ENCODE measurements around the gene MTA3.
"Not testable (repeated sequence)": the region's sequence is repeated elsewhere in the genome, so short reads cannot be mapped to it uniquely, and the experiment has no call there.

MTA3 gene

GRCh38 chr2:42639340-42640077, 71.1 kb downstream of the MTA3 start:
- DNase-seq (ENCODE audit: extremely low read depth, low read depth): no peak
- TF ChIP-seq, protein P1, sequence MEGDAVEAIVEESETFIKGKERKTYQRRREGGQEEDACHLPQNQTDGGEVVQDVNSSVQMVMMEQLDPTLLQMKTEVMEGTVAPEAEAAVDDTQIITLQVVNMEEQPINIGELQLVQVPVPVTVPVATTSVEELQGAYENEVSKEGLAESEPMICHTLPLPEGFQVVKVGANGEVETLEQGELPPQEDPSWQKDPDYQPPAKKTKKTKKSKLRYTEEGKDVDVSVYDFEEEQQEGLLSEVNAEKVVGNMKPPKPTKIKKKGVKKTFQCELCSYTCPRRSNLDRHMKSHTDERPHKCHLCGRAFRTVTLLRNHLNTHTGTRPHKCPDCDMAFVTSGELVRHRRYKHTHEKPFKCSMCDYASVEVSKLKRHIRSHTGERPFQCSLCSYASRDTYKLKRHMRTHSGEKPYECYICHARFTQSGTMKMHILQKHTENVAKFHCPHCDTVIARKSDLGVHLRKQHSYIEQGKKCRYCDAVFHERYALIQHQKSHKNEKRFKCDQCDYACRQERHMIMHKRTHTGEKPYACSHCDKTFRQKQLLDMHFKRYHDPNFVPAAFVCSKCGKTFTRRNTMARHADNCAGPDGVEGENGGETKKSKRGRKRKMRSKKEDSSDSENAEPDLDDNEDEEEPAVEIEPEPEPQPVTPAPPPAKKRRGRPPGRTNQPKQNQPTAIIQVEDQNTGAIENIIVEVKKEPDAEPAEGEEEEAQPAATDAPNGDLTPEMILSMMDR (IDR thresholded peaks at IDR 0.05; ENCODE audit: low read depth, low read length): no peak

DNA sequence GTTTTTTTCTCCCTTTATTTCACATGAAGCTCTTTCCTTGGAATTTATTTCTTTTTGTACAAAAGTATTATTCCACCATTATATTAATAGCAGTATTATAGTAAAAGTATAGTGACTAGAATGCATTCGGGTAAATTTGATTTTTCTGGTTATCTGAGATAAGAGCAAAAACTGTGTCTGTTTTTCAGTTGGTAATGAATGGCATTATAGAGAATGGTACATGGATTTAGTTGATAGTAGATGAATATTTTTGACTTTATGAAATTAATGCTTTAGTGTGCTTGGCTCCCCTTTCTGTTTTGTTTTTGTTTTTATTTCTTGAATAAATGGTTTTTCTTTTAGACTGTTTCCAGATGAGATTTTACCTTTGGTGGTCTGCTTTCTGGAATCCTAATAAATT, 71.8 kb downstream of the MTA3 start:
- TF ChIP-seq, protein P1 (IDR thresholded peaks at IDR 0.05; ENCODE audit: low read depth, low read length): no peak
- no peak for DNase-seq (ENCODE audit: extremely low read depth, low read depth)

DNA sequence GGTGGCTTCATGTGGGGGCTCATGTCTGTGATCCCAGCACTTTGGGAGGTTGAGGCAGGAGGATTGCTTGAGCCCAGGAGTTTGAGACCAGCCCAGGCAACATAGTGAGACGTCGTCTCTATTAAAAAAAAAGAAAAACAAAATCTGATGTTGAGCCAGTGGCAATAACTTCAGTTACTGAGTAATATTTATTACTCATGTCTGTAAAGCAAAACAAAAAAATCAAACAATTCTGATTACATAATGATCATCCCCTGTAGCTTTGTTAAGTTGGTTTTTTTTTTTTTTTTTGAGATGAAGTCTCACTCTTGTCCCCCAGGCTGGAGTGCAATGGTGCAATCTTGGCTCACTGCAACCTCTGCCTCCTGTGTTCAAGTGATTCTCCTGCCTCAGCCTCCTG, 73.9 kb downstream of the MTA3 start:
- not testable (repeated sequence) for DNase-seq (ENCODE audit: extremely low read depth, low read depth)

DNA sequence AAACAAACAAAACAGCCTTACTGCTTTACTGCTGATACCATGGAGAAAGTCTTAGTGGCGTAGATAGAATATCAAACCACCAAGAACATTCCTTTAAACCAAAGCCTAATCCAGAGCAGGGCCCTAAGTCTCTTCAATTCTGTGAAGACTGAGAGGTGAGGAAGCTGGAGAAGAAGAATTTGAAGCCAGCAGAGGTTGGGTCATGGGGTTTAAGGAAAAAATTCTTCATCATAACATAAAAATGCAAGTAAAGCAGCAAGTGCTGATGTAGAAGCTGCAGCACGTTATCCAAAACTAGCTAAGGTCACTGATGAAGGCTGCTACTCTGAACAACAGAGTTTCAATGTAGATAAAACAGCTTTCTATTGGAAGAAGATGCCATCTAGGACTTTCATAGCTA, 77.1 kb downstream of the MTA3 start:
- TF ChIP-seq, protein P1 (IDR thresholded peaks at IDR 0.05; ENCODE audit: low read depth, low read length): no peak
- DNase-seq (ENCODE audit: extremely low read depth, low read depth): no peak

- DNase-seq (ENCODE audit: extremely low read depth, low read depth): no peak
- TF ChIP-seq, protein P1 (IDR thresholded peaks at IDR 0.05; ENCODE audit: low read depth, low read length): no peak
Observed at GRCh38 chr2:42648796-42649195, 80.4 kb downstream of the MTA3 start.

DNA sequence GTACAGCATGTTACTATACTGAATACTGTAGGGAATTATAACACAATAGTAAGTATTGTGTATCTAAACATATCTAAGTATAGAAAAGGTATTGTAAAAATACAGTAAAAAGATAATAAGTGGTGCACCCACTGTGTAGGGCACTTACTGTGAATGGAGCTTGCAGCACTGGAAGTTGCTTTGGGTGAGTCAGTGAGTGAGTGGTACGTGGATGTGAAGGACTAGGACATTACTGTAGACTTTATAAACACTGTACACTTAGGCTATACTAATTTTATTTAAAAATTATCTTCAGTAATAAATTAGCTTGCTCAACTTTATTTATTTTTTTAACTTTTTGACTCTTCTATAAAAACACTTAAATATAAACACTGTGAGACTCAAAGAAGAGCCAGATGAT, 82.6 kb downstream of the MTA3 start:
- DNase-seq (ENCODE audit: extremely low read depth, low read depth): no peak

DNA sequence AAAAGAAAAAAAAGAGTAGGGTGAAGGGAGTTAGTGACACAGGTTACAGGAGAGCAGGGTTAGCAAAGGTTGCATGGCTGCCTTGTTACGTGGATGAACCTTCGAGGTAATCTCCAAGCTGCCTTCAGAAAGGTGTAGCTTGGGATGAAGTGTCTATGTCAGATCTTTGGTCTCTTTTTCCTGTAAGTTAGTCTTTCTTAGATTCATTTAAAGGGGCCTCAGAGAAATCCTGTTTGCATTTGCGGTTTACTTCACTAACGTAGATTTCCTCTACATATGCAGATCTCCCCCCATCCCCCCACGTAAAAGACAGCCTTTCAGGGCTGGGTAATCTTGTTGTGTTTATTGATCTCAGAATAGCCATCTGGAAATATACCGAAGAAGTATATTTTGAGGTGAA, 83.7 kb downstream of the MTA3 start:
- DNase-seq (ENCODE audit: extremely low read depth, low read depth): no peak
- TF ChIP-seq, protein P1 (IDR thresholded peaks at IDR 0.05; ENCODE audit: low read depth, low read length): no peak

More for the DNA sequence above, 82.6 kb downstream of the MTA3 start:
- TF ChIP-seq, protein P1 (IDR thresholded peaks at IDR 0.05; ENCODE audit: low read depth, low read length): no peak

DNA sequence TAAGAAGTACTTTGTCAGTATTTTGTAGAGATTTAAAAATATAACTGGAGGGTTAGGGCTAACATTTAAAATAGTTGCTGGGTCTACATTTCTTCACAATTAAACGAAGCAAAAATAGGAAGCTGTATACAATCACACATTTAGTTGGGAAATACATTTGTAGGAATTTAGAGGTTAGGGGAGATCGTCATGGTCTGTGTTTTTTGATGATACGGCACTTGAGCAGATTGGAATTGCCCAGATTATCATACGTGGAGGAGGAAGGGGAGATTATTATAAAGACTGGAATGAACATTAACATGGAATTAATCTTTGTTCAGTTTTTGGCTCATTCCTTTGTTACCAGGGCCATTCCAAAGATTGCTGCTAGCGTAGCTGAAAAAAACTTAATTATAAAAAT, 84.6 kb downstream of the MTA3 start:
- TF ChIP-seq, protein P1 (IDR thresholded peaks at IDR 0.05; ENCODE audit: low read depth, low read length): no peak

More for the DNA sequence above, 84.6 kb downstream of the MTA3 start:
- no peak for DNase-seq (ENCODE audit: extremely low read depth, low read depth)
